Keratinocyte (primary cell): ENCODE measurements around the gene ATF7. TPM values are rescaled to one million over a fixed set of nuclear protein-coding genes. Genes with fewer than 3 reads are reported as not detected.

Experiments used
- DNase-seq: peaks from one replicate; pipeline ENCODE4 v3.0.0-alpha.2; 2011; ENCODE audit warnings: low read depth, missing footprints, low spot score
- FAIRE-seq: peaks from 2 replicates; lab custom pipeline; 2011; peaks lifted over from hg19 to GRCh38; lab: Jason Lieb, UNC
- H2AFZ ChIP-seq: 2 replicates; pipeline ENCODE4 v1.6.0; 2012; ENCODE audit warnings: low read length, control low read depth, inconsistent platforms; ENCODE audit not compliant: control insufficient read depth
- H3K27ac ChIP-seq: 2 replicates; pipeline ENCODE4 v1.5.1; 2011; ENCODE audit warnings: low read length; ENCODE audit not compliant: control insufficient read depth, insufficient read depth
- H3K27me3 ChIP-seq: 3 replicates; pipeline ENCODE4 v1.6.0; 2011; ENCODE audit warnings: low read length; ENCODE audit not compliant: control insufficient read depth, insufficient read depth; ENCODE audit errors: extremely low read depth
- H3K36me3 ChIP-seq, 2 experiments: 2 replicates in 1 of 2; 3 replicates in 1 of 2; pipeline ENCODE4 v1.5.1; 2011; ENCODE audit warnings: low read length in 2 of 2, mild to moderate bottlenecking in 1 of 2; ENCODE audit not compliant: control insufficient read depth in 2 of 2, insufficient read depth in 2 of 2; ENCODE audit errors: extremely low read depth in 1 of 2
- H3K4me1 ChIP-seq: 3 replicates; pipeline ENCODE4 v1.5.1; 2011; ENCODE audit warnings: low read length; ENCODE audit not compliant: control insufficient read depth, insufficient read depth; ENCODE audit errors: extremely low read depth
- H3K4me2 ChIP-seq: 3 replicates; pipeline ENCODE4 v1.6.0; 2011; ENCODE audit warnings: low read depth, low read length; ENCODE audit not compliant: control insufficient read depth, insufficient read depth; ENCODE audit errors: extremely low read depth
- H3K4me3 ChIP-seq, 3 experiments: fragments of 200-600 bp in 1 of 3; sonication (generic) in 1 of 3; 2 replicates in 2 of 3; 3 replicates in 1 of 3; pipeline ENCODE4 v1.5.1; 2011 to 2016; ENCODE audit warnings: low read length in 3 of 3, mild to moderate bottlenecking in 3 of 3, control low read depth in 2 of 3, inconsistent platforms in 1 of 3, low read depth in 1 of 3, mixed read lengths in 1 of 3, mixed run types in 1 of 3, moderate library complexity in 1 of 3; ENCODE audit not compliant: control insufficient read depth in 2 of 3, insufficient read depth in 2 of 3; ENCODE audit errors: extremely low read depth in 1 of 3
- H3K79me2 ChIP-seq: 2 replicates; pipeline ENCODE4 v1.6.0; 2012; ENCODE audit warnings: low read length; ENCODE audit not compliant: control insufficient read depth, insufficient read depth
- H3K9ac ChIP-seq: 3 replicates; pipeline ENCODE4 v1.6.0; 2011; ENCODE audit warnings: low read length; ENCODE audit not compliant: control insufficient read depth, insufficient read depth; ENCODE audit errors: extremely low read depth
- H3K9me1 ChIP-seq: 3 replicates; pipeline ENCODE4 v1.6.0; 2011; ENCODE audit warnings: low read length; ENCODE audit not compliant: control insufficient read depth, insufficient read depth; ENCODE audit errors: extremely low read depth
- H3K9me3 ChIP-seq: 2 replicates; pipeline ENCODE4 v1.5.1; 2012; ENCODE audit warnings: low read depth, low read length; ENCODE audit not compliant: control insufficient read depth
- H4K20me1 ChIP-seq: 3 replicates; pipeline ENCODE4 v1.6.0; 2011; ENCODE audit warnings: low read length; ENCODE audit not compliant: control insufficient read depth, insufficient read depth; ENCODE audit errors: extremely low read depth
- EZH2 ChIP-seq: IDR thresholded peaks from one replicate; pipeline ENCODE4 v1.6.1; 2012; ENCODE audit warnings: inconsistent platforms, mild to moderate bottlenecking, low read length, moderate library complexity
- dilution Hi-C: fragments of 300-500 bp; cut with MboI; formaldehyde crosslinking; loops from one replicate; pipeline ENCODE4 v1.7.0; 2020; ENCODE audit warnings: low sequenced_read_pairs; ENCODE audit not compliant: extremely low pct_ligation_motif_present
- polyA plus RNA-seq, 5 experiments: library from polyadenylated mRNA; depleted of rRNA in 3 of 5; stranded (reverse) in 3 of 5; stranded (forward) in 1 of 5; unstranded in 1 of 5; fragments of >200 nt; gene quantifications; 1 replicate in 1 of 5; 2 replicates in 3 of 5; 3 replicates in 1 of 5; pipeline versions ENCODE4 v1.2.1 to v1.2.3, GENCODE V29; 2011 to 2012; ENCODE audit warnings: missing spikeins in 2 of 5, low read depth in 1 of 5, low replicate concordance in 1 of 5
- TF ChIP-seq, protein P1 (sequence below), 3 experiments: IDR thresholded peaks in 1 of 3; conservative IDR thresholded peaks in 1 of 3; optimal IDR thresholded peaks in 1 of 3; 2 replicates in 2 of 3; 3 replicates in 1 of 3; pipeline versions ENCODE3 to v1.5.1; 2011; ENCODE audit warnings: low read length in 3 of 3, mild to moderate bottlenecking in 3 of 3, moderate library complexity in 2 of 3, control low read depth in 1 of 3, inconsistent platforms in 1 of 3; ENCODE audit not compliant: insufficient read depth in 2 of 3; ENCODE audit errors: extremely low read depth in 1 of 3

The ATF7 gene
- polyA plus RNA-seq, 1 donor (not counting 4 experiments of a cell fraction or from before 2014, with no cell fraction given) = 16.3 TPM

GRCh38 chr12:53643232-53643979, 17.2 kb upstream of the ATF7 start:
- no peak for FAIRE-seq
- no peak overlapping the region for H2AFZ ChIP-seq
- dilution Hi-C loops = no loop called here

GRCh38 chr12:53638057-53638456, 11.9 kb upstream of the ATF7 start:
- Histone ChIP-seq H3K9ac (no peak overlapping the region), H3K9me1 (no peaks in the 10 kb centered on the region), H4K20me1 (no peaks in the 10 kb centered on the region), H3K27me3 (no peaks in the 10 kb centered on the region), H3K9me3 (no peaks in the 10 kb centered on the region), H2AFZ (no peak overlapping the region), H3K36me3 (no peaks in the 10 kb centered on the region), H3K4me2 (no peak overlapping the region), H3K79me2 (no peaks in the 10 kb centered on the region), H3K27ac (no peak overlapping the region), H3K4me3 (no peak overlapping the region), H3K4me1 (no peaks in the 10 kb centered on the region)
- no peak for DNase-seq
- TF ChIP-seq, protein P1, sequence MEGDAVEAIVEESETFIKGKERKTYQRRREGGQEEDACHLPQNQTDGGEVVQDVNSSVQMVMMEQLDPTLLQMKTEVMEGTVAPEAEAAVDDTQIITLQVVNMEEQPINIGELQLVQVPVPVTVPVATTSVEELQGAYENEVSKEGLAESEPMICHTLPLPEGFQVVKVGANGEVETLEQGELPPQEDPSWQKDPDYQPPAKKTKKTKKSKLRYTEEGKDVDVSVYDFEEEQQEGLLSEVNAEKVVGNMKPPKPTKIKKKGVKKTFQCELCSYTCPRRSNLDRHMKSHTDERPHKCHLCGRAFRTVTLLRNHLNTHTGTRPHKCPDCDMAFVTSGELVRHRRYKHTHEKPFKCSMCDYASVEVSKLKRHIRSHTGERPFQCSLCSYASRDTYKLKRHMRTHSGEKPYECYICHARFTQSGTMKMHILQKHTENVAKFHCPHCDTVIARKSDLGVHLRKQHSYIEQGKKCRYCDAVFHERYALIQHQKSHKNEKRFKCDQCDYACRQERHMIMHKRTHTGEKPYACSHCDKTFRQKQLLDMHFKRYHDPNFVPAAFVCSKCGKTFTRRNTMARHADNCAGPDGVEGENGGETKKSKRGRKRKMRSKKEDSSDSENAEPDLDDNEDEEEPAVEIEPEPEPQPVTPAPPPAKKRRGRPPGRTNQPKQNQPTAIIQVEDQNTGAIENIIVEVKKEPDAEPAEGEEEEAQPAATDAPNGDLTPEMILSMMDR (optimal IDR thresholded peaks at IDR 0.05 in 1 of 3, IDR thresholded peaks at IDR 0.05 in 1 of 3, conservative IDR thresholded peaks at IDR 0.05 in 1 of 3; ENCODE audit: extremely low read depth in 1 of 3, insufficient read depth in 2 of 3, low read length in 3 of 3) = no peak
- dilution Hi-C loops = no loop called here
- no peak for FAIRE-seq

More at GRCh38 chr12:53643232-53643979, 17.2 kb upstream of the ATF7 start:
- Histone ChIP-seq H3K9me1 (no peaks in the 10 kb centered on the region), H3K27me3 (no peaks in the 10 kb centered on the region), H3K4me1 (peaks cover 5% of the 10 kb centered on the region), H3K9ac (no peak overlapping the region), H3K4me2 (no peak overlapping the region), H3K27ac (no peak overlapping the region), H4K20me1 (no peaks in the 10 kb centered on the region), H3K9me3 (no peaks in the 10 kb centered on the region), H3K4me3 (no peak overlapping the region), H3K36me3 (no peaks in the 10 kb centered on the region), H3K79me2 (no peaks in the 10 kb centered on the region)
- TF ChIP-seq, protein P1 (optimal IDR thresholded peaks at IDR 0.05 in 1 of 3, IDR thresholded peaks at IDR 0.05 in 1 of 3, conservative IDR thresholded peaks at IDR 0.05 in 1 of 3; ENCODE audit: extremely low read depth in 1 of 3, insufficient read depth in 2 of 3, low read length in 3 of 3) = no peak
- no peak for TF ChIP-seq EZH2
- DNase-seq = no peak
